IgD-negative memory B cell (primary cell): ENCODE results near the gene ADCY3. TPM values are rescaled to one million over a fixed set of nuclear protein-coding genes. Genes with fewer than 3 reads are reported as not detected.

Source experiments
- H3K27ac Mint-ChIP-seq, 3 donors: one replicate each; pipeline ENCODE4 v1.8.0; 2020 to 2022; ENCODE audit warnings: mild to moderate bottlenecking in 3 of 3, mixed read lengths in 3 of 3, moderate library complexity in 1 of 3
- H3K27me3 Mint-ChIP-seq: one replicate; pipeline ENCODE4 v1.8.0; 2021; ENCODE audit warnings: mixed read lengths
- H3K36me3 Mint-ChIP-seq: one replicate; pipeline ENCODE4 v1.8.0; 2020; ENCODE audit warnings: mild to moderate bottlenecking, mixed read lengths
- H3K4me1 Mint-ChIP-seq, 3 donors: one replicate each; pipeline ENCODE4 v1.8.0; 2020 to 2022; ENCODE audit warnings: mixed read lengths in 3 of 3, mild to moderate bottlenecking in 1 of 3
- H3K4me3 Mint-ChIP-seq, 4 donors: one replicate each; pipeline ENCODE4 v1.8.0; 2020 to 2022; ENCODE audit warnings: mild to moderate bottlenecking in 4 of 4, mixed read lengths in 4 of 4, moderate library complexity in 3 of 4
- H3K9me3 Mint-ChIP-seq, 3 donors: one replicate each; pipeline ENCODE4 v1.8.0; 2020 to 2021; ENCODE audit warnings: mixed read lengths in 3 of 3, mild to moderate bottlenecking in 1 of 3
- polyA plus RNA-seq: library from polyadenylated mRNA; unstranded; fragments of 300-500 nt; fragmentation: Illumina TruSeq; gene quantifications from one replicate; pipeline ENCODE4 v1.2.3, GENCODE V29; 2021

The ADCY3 gene
- polyA plus RNA-seq, 1 donor from 2014 or later = 25.9 TPM

DNA sequence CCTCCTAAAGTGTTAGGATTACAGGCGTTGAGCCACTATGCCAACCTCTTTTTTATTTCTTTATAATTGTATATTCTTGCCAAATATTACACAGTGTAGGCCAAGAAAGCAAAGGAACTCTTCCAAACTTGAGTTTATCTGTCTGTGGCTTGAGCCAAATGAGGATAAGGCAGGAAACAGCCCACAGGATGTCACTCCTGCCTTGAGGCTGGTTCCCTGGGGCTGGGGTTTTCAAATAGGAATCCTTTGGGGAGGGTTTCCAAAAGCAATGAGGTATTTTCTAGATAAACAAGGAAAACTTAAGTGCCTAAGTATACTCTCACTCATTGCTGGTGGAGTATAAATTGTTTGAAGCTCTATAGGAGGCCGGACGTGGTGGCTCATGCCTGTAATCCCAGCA lies 56.4 kb downstream of the ADCY3 start:
- Mint-ChIP-seq H3K9me3 (peaks cover 0 to 3% (median 0%) of the 10 kb centered on the region in 3 donors), H3K4me1 (peaks cover 4% of the 10 kb centered on the region in 3 donors)

DNA sequence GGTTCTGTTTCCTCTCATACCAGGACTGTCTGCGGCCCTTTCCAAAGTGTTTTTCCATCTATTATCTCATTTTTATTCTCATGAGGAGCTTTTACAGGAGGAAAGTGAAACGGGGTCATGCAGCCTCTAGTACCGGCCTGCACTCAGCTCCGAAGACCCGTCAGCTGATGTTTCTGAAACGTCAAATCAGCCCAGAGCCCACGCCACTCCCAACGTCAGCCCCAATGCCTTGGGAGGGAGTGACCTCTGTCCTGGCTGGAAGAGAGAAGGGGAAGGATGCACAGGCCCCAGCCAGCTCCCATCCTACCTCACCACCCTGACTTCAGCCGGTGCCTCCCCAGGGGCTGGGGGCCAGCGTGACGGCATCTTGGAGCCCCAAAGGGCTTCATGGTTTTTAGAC lies 58.5 kb downstream of the ADCY3 start:
- no peak overlapping the region for H3K4me3 Mint-ChIP-seq
- peaks cover 1 to 4% (median 4%) of the 10 kb centered on the region in 3 donors for H3K4me1 Mint-ChIP-seq
- no peak overlapping the region for H3K27ac Mint-ChIP-seq
- no peaks in the 10 kb centered on the region for H3K9me3 Mint-ChIP-seq
- H3K27me3 Mint-ChIP-seq = no peaks in the 10 kb centered on the region
- no peaks in the 10 kb centered on the region for H3K36me3 Mint-ChIP-seq

More for the DNA sequence above, 56.4 kb downstream of the ADCY3 start:
- no peaks in the 10 kb centered on the region for H3K27me3 Mint-ChIP-seq
- H3K27ac Mint-ChIP-seq = no peak overlapping the region
- peaks cover 9% of the 10 kb centered on the region for H3K36me3 Mint-ChIP-seq
- H3K4me3 Mint-ChIP-seq = no peak overlapping the region

GRCh38 chr2:24860631-24861030 lies 59.4 kb downstream of the ADCY3 start:
- Mint-ChIP-seq H3K9me3 (no peaks in the 10 kb centered on the region), H3K36me3 (no peaks in the 10 kb centered on the region), H3K27me3 (no peaks in the 10 kb centered on the region), H3K27ac (peak overlapping the region in 1 of 3 donors; percentile 16), H3K4me3 (no peak overlapping the region), H3K4me1 (peaks cover 0 to 4% (median under 1%) of the 10 kb centered on the region in 3 donors)

DNA sequence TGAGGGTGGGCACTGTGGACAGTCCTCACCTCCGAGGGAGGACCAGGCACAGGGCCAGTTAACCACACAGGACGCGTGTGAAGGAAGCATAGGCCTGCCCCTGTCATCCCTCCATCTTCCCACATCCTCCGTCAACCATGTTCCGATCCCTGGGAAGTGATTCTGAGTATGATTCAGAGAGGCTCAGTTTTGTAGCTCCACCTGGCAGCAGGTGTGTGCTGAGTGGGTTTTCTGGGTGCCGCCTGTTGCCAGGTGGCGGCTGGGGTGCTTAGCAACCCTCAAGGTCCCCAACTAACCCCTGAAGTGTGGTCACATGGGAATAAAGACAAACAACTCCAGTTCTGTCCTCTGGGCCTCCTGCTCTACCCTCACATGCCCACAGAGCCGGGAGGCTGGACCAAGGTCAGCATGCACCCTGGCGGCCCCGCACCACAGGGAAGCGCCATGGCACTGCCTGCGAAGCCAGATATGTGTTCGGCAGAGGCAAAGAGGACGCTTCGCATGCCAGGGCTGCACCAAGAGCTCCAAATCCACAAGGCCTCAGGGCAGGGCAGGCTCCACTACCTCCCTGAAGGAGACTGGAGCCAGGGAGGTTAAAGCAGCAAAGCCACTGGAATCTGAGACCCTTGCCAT lies 60.0 kb downstream of the ADCY3 start:
- Mint-ChIP-seq H3K36me3 (no peaks in the 10 kb centered on the region), H3K4me3 (no peak overlapping the region), H3K27ac (no peak overlapping the region), H3K27me3 (no peaks in the 10 kb centered on the region), H3K4me1 (peaks cover 0 to 4% (median 0%) of the 10 kb centered on the region in 3 donors), H3K9me3 (no peaks in the 10 kb centered on the region)

GRCh38 chr2:24858996-24859395 lies 61.0 kb downstream of the ADCY3 start:
- Mint-ChIP-seq H3K9me3 (no peaks in the 10 kb centered on the region), H3K27ac (no peak overlapping the region), H3K4me3 (no peak overlapping the region), H3K4me1 (peaks cover 0 to 4% (median 0%) of the 10 kb centered on the region in 3 donors), H3K36me3 (no peaks in the 10 kb centered on the region), H3K27me3 (no peaks in the 10 kb centered on the region)

- no peak overlapping the region for H3K27ac Mint-ChIP-seq
- H3K27me3 Mint-ChIP-seq = no peaks in the 10 kb centered on the region
- peaks cover 0 to 4% (median 0%) of the 10 kb centered on the region in 3 donors for H3K4me1 Mint-ChIP-seq
- H3K9me3 Mint-ChIP-seq = no peaks in the 10 kb centered on the region
- H3K4me3 Mint-ChIP-seq = no peak overlapping the region
- H3K36me3 Mint-ChIP-seq = peaks cover under 1% of the 10 kb centered on the region
Measured at GRCh38 chr2:24857746-24858145, 62.3 kb downstream of the ADCY3 start.

DNA sequence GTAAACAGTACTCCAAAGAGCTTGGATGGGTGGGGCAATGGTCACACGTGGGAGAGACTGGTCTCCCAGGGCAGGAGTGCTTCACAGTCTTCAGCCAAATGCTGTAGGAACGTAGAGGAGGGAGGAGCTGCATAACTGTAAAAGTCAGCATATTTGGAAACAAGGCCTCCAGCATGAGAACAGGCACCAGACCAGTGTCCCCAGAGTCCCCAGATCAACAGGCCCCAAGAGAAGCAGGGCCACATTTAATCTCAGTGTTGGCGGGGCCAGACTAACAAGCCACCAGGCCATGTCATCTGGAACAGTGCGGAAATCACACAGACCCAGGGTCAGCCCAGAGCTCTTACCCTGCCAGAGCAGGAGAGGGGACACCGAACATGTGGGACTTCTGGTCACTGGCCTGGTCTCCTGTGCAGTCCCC lies 63.2 kb downstream of the ADCY3 start:
- no peaks in the 10 kb centered on the region for H3K9me3 Mint-ChIP-seq
- H3K27me3 Mint-ChIP-seq = no peaks in the 10 kb centered on the region
- no peak overlapping the region for H3K4me3 Mint-ChIP-seq
- H3K4me1 Mint-ChIP-seq = peaks cover 0 to 4% (median 0%) of the 10 kb centered on the region in 3 donors
- H3K36me3 Mint-ChIP-seq = peaks cover 2% of the 10 kb centered on the region
- no peak overlapping the region for H3K27ac Mint-ChIP-seq

DNA sequence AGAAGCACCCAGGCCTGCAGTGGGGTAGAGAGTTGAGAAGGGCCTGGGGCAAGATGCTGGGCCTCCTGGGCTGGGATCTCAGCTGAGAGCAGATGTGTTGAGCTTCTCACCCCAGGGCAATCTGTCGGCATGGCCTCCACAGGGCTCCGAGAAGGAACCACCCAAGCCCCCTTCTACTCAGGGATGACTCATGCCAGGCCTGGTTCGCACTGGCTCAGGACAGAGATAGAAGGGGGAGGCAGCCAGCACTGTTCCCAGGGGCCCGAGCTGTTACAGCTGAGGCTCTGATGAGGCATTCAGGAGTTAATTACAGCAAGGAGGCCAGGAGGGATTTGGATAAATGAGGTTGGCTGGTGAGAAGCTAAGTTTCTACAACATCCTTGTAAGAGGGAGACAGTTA lies 64.3 kb downstream of the ADCY3 start:
- Mint-ChIP-seq H3K9me3 (no peaks in the 10 kb centered on the region), H3K36me3 (peaks cover 2% of the 10 kb centered on the region), H3K27ac (no peak overlapping the region), H3K27me3 (no peaks in the 10 kb centered on the region), H3K4me3 (no peak overlapping the region), H3K4me1 (peaks cover 0 to 4% (median 0%) of the 10 kb centered on the region in 3 donors)

DNA sequence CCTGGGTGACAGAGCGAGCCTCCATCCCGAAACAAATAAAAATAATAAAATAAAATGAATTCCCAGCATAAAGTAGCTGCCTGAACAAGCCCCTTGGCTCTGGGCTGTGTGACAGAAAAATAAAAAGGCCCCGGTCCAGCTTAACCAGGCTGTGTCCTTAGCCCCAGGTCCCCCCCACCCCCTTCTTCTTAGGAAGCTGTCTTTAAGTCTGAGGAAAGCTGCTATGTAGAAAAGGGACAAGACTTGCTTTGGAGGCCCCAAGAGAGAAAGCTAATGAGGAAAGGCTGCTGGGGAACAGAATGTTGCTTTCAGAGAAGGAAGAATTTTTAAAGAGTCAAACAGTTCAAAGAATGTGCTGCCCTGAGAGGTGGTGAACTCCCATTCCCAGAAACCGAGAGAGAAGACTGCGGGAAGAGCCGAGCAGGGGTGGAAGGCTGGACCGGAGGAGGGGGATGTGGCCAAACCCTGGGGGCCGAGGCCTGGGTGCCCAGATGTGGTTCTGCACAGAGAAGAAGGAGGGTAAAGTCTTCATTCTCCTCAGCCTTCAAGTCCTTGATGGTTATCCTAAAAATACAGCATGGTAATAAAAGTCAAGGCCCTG lies 64.9 kb downstream of the ADCY3 start:
- Mint-ChIP-seq H3K4me3 (no peak overlapping the region), H3K4me1 (peaks cover 0 to 4% (median 0%) of the 10 kb centered on the region in 3 donors), H3K27ac (no peak overlapping the region)

GRCh38 chr2:24853996-24854395 lies 66.0 kb downstream of the ADCY3 start:
- Mint-ChIP-seq H3K4me3 (no peak overlapping the region), H3K27ac (no peak overlapping the region), H3K9me3 (no peaks in the 10 kb centered on the region), H3K36me3 (peaks cover 5% of the 10 kb centered on the region), H3K4me1 (peaks cover 0 to 2% (median 0%) of the 10 kb centered on the region in 3 donors), H3K27me3 (no peaks in the 10 kb centered on the region)

More for the DNA sequence above, 64.9 kb downstream of the ADCY3 start:
- peaks cover 2% of the 10 kb centered on the region for H3K36me3 Mint-ChIP-seq
- H3K27me3 Mint-ChIP-seq = no peaks in the 10 kb centered on the region
- no peaks in the 10 kb centered on the region for H3K9me3 Mint-ChIP-seq

- Mint-ChIP-seq H3K4me1 (peaks cover 0 to 3% (median 0%) of the 10 kb centered on the region in 3 donors), H3K27me3 (no peaks in the 10 kb centered on the region), H3K36me3 (peaks cover 7% of the 10 kb centered on the region), H3K9me3 (no peaks in the 10 kb centered on the region), H3K27ac (no peak overlapping the region), H3K4me3 (no peak overlapping the region)
Measured at GRCh38 chr2:24853046-24853445, 67.0 kb downstream of the ADCY3 start.

DNA sequence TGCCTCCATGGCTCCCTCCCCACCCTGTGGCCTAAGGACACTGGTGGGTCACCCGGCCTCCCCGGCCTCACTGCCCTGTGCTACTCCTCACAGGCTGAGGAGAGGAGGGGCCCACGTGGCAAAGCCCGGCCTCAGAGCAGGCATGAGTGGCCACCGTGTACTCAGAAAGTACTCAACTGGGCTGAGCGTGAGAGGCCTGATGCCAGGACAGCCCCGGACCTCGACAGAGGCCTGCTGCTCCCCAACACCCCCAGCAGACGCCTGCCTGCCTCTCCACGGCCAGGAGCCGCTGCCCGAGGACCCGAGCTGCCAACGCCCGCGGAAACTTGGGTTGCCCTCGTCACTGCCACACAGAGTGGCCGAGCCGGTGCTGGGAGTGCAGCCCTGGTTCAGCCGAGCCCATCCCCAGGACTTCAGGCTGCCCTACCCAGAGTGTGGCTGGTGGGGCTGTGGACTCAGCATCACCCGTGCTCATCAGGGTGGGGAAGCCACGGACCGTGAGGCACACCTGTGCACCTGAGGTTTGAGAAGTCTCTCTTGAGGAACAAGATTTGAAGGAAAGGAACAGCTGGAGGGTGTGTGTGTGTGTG lies 67.5 kb downstream of the ADCY3 start:
- Mint-ChIP-seq H3K27me3 (no peaks in the 10 kb centered on the region), H3K4me1 (peaks cover 0 to 3% (median 0%) of the 10 kb centered on the region in 3 donors), H3K4me3 (no peak overlapping the region), H3K36me3 (peaks cover 8% of the 10 kb centered on the region), H3K27ac (no peak overlapping the region), H3K9me3 (no peaks in the 10 kb centered on the region)

- Mint-ChIP-seq H3K9me3 (peaks cover 0 to 4% (median 0%) of the 10 kb centered on the region in 3 donors), H3K36me3 (peaks cover 8% of the 10 kb centered on the region), H3K4me1 (peaks cover 0 to 3% (median 0%) of the 10 kb centered on the region in 3 donors), H3K27me3 (no peaks in the 10 kb centered on the region), H3K4me3 (no peak overlapping the region), H3K27ac (no peak overlapping the region)
Measured at GRCh38 chr2:24852026-24852425, 68.0 kb downstream of the ADCY3 start.

GRCh38 chr2:24850944-24851343 lies 69.1 kb downstream of the ADCY3 start:
- Mint-ChIP-seq H3K27ac (peak overlapping the region in 2 of 3 donors; percentile 20 to 23), H3K27me3 (no peaks in the 10 kb centered on the region), H3K4me3 (peak overlapping the region in 1 of 4 donors; percentile 28), H3K4me1 (peaks cover 0 to 3% (median 0%) of the 10 kb centered on the region in 3 donors), H3K36me3 (peaks cover 8% of the 10 kb centered on the region), H3K9me3 (peaks cover 0 to 8% (median 0%) of the 10 kb centered on the region in 3 donors)

DNA sequence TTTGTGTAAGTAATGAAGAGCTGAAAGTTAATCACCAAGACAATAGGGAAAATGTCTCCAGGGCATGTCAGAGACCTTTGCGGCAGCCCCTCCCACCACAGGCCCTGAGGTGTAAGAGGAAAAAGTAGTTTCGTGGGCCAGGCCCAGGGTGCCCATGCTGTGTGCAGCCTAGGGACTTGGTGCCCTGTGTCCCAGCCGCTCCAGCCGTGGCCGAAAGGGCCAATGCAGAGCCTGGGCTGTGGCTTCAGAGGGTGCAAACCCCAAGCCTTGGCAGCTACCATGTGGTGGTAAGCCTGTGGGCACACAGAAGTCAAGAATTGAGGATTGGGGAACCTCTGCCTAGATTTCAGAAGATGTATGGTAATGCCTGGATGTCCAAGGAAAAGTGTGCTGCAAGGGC lies 74.3 kb downstream of the ADCY3 start:
- Mint-ChIP-seq H3K9me3 (peaks cover 0 to 8% (median 0%) of the 10 kb centered on the region in 3 donors), H3K27ac (peak overlapping the region in 1 of 3 donors; percentile 9), H3K4me3 (no peak overlapping the region), H3K36me3 (peaks cover 9% of the 10 kb centered on the region), H3K4me1 (peaks cover 0 to 3% (median 0%) of the 10 kb centered on the region in 3 donors), H3K27me3 (no peaks in the 10 kb centered on the region)
